Transverse colon (tissue), 4 donors: ENCODE measurements around the gene GPN2. TPM values are rescaled to one million over a fixed set of nuclear protein-coding genes. Genes with fewer than 3 reads are reported as not detected.

Source experiments
- DNase-seq: peaks from one replicate; pipeline ENCODE4 v3.0.0-alpha.2; 2019
- H3K27ac ChIP-seq, 4 donors: fragments of 200-600 bp; sonication (generic); 2 replicates each; pipeline ENCODE4 v1.5.1; 2016 to 2018; ENCODE audit warnings: inconsistent platforms in 4 of 4
- H3K27me3 ChIP-seq: fragments of 200-600 bp; sonication (generic); 2 replicates; pipeline ENCODE4 v1.5.1; 2017; ENCODE audit warnings: inconsistent platforms
- H3K36me3 ChIP-seq, 4 donors: fragments of 200-600 bp; sonication (generic); 2 replicates each; pipeline ENCODE4 v1.5.1; 2017 to 2019; ENCODE audit warnings: inconsistent platforms in 4 of 4
- H3K4me1 ChIP-seq, 4 donors: fragments of 200-600 bp; sonication (generic); 2 replicates each; pipeline ENCODE4 v1.5.1; 2017 to 2020; ENCODE audit warnings: inconsistent platforms in 4 of 4
- H3K4me3 ChIP-seq, 4 donors: fragments of 200-600 bp; sonication (generic); 1 replicate in 1 of 4; 2 replicates in 3 of 4; pipeline versions ENCODE4 v1.5.1 to v1.6.1; 2017 to 2019; ENCODE audit warnings: inconsistent platforms in 4 of 4
- H3K9me3 ChIP-seq, 2 donors: fragments of 200-600 bp; sonication (generic); 2 replicates each; pipeline ENCODE4 v1.5.1; 2017 to 2019; ENCODE audit warnings: inconsistent platforms in 2 of 2
- CTCF ChIP-seq, 5 experiments: fragments of 200-600 bp in 3 of 5; fragments of 450-650 bp in 2 of 5; sonication (generic) in 3 of 5; IDR thresholded peaks; 1 replicate in 2 of 5; 2 replicates in 3 of 5; pipeline ENCODE4 v1.5.1; 2016 to 2017; ENCODE audit warnings: antibody characterized with exemption in 5 of 5, inconsistent platforms in 3 of 5, mild to moderate bottlenecking in 2 of 5, moderate library complexity in 1 of 5
- EP300 ChIP-seq: sonication (generic); formaldehyde crosslinking; IDR thresholded peaks from one replicate; pipeline ENCODE4 v1.6.1; 2017; ENCODE audit warnings: antibody characterized with exemption, low read depth
- POLR2A ChIP-seq: fragments of 450-650 bp; IDR thresholded peaks from one replicate; pipeline ENCODE4 v1.6.1; 2016; ENCODE audit warnings: antibody characterized with exemption, mild to moderate bottlenecking, moderate library complexity
- POLR2AphosphoS5 ChIP-seq, 3 donors: sonication (generic); formaldehyde crosslinking; IDR thresholded peaks; one replicate each; pipeline ENCODE4 v1.6.1; 2016; ENCODE audit warnings: antibody characterized with exemption in 3 of 3
- whole genome bisulfite sequencing, 2 donors: methylation state at CpG; one replicate each; pipeline ENCODE4 v1.1.5; 2018; ENCODE audit warnings: low coverage in 1 of 2; 5-methylcytosine and 5-hydroxymethylcytosine counted together
- in situ Hi-C, 4 donors: fragments of 200-750 bp; cut with MboI; loops; one replicate each; pipeline versions ENCODE4 v1.15.0 to v1.15.1; 2017; ENCODE audit warnings: low sequenced_read_pairs in 3 of 4, low pct_ligation_motif_present in 1 of 4, low pct_unique_long_range_greater_than_20kb in 1 of 4
- intact Hi-C: fragments of 100-400 bp; cut with DNase I; formaldehyde crosslinking; loops from one replicate; pipeline ENCODE4 v1.15.1; 2023; ENCODE audit warnings: low total_unique reads
- total RNA-seq, 4 donors: library from RNA; depleted of rRNA; stranded (reverse); fragments of >200 nt; gene quantifications; one replicate each; pipeline ENCODE4 v1.1.0, GENCODE V29; 2016

The GPN2 gene
- total RNA-seq, 4 donors from 2014 or later = 14.7 to 75.2 (median 28.7) TPM

GRCh38 chr1:26857473-26858060, 32.5 kb downstream of the GPN2 start:
- intact Hi-C loops = no loop called here
- WGBS, 2 donors = 83% methylated on average over 8 of the region's 8 CpGs; no CpG with 5 or more reads in 1 of the 2 donors
- Histone ChIP-seq H3K4me3 (no peak overlapping the region), H3K27me3 (no peaks in the 10 kb centered on the region), H3K4me1 (peaks cover 6 to 42% (median 18%) of the 10 kb centered on the region in 4 donors), H3K9me3 (no peaks in the 10 kb centered on the region), H3K27ac (no peak overlapping the region), H3K36me3 (no peaks in the 10 kb centered on the region)
- no peak for DNase-seq
- in situ Hi-C loops = no loop called here
- TF ChIP-seq POLR2A = no peak

DNA sequence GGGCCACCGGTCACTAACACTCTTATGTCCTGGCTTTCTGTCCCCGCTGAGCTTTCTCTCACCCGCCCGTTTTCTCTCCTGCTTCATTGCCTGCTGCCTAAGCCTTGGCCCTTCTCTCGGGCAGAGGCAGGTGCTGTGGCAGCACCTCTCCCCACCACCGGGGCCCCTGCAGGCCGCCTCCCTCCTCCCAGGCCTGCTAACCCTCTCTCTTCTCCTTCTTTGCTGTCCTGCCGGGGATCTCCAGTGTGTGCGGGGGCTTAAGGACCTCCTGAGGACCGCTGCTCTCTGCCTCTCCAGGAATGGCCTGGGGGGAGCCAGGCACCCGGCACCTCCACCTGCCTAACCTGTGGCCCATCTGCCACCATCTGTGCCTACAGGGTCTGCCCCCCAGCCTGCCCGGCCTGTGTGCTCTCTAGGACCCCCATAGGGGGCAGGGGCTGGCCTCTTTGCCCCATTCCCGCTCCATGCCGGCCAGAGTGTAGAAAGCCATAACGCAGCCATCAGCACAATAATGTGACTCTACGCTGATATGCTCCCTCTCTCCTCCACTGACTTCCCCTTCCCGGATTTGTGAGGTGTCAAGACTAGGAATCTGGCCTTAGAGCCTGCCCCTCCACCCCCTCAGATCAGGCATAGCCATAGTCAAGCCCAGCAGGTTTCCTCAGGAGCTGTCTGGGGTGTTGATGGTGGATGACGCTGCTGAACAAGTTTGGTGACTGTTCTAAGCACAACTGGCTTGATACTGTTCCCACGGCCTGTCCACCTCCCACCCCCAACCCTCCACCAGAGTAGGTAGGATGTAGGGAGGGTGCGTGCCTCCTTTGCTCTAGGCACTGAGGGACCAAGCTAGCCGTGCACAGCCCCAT, 33.2 kb downstream of the GPN2 start:
- Histone ChIP-seq H3K9me3 (no peaks in the 10 kb centered on the region), H3K36me3 (no peaks in the 10 kb centered on the region), H3K27me3 (no peaks in the 10 kb centered on the region), H3K4me3 (no peak overlapping the region), H3K4me1 (peaks cover 6 to 34% (median 17%) of the 10 kb centered on the region in 4 donors), H3K27ac (no peak overlapping the region)
- 80 to 88% methylated on average over 2 to 21 of the region's 21 CpGs for WGBS, 2 donors
- in situ Hi-C loops = no loop called here
- intact Hi-C loops = no loop called here
- TF ChIP-seq POLR2AphosphoS5 (IDR thresholded peaks at IDR 0.05) (no peak), CTCF (IDR thresholded peaks at IDR 0.05) (no peak), POLR2A (no peak), EP300 (no peak)
- no peak for DNase-seq

DNA sequence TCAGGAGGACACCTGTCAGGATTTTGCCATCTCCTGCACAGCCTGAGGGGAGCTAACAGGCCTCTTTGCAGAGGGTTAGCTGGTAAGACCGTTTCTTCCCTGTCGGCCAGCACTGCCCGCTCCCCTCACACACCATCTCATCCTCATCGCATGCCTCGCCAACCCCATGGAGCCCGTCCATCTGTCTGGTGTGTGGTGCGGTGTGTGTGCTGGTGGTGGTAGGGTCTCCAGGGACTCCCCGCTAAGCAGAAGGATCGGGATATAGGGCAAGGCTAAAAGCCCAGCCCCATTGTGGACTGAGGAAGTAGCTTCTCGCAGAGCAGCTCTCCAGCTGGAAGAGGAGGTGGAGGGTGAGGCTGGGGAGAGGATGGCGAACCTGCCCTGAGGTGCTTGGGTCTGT, 33.9 kb downstream of the GPN2 start:
- no peak overlapping the region for H3K4me3 ChIP-seq
- intact Hi-C loops = no loop called here
- no peak for DNase-seq
- H3K27ac ChIP-seq = no peak overlapping the region
- H3K36me3 ChIP-seq = peaks cover 0 to 2% (median under 1%) of the 10 kb centered on the region in 4 donors
- no peaks in the 10 kb centered on the region for H3K9me3 ChIP-seq
- peaks cover 6 to 28% (median 17%) of the 10 kb centered on the region in 4 donors for H3K4me1 ChIP-seq
- in situ Hi-C loops = no loop called here
- WGBS, 2 donors = 94% methylated on average over 11 of the region's 11 CpGs; no CpG with 5 or more reads in 1 of the 2 donors
- H3K27me3 ChIP-seq = no peaks in the 10 kb centered on the region
- no peak for TF ChIP-seq POLR2A
- no peak for TF ChIP-seq CTCF (IDR thresholded peaks at IDR 0.05)
- no peak for TF ChIP-seq POLR2AphosphoS5 (IDR thresholded peaks at IDR 0.05)
- no peak for TF ChIP-seq EP300

DNA sequence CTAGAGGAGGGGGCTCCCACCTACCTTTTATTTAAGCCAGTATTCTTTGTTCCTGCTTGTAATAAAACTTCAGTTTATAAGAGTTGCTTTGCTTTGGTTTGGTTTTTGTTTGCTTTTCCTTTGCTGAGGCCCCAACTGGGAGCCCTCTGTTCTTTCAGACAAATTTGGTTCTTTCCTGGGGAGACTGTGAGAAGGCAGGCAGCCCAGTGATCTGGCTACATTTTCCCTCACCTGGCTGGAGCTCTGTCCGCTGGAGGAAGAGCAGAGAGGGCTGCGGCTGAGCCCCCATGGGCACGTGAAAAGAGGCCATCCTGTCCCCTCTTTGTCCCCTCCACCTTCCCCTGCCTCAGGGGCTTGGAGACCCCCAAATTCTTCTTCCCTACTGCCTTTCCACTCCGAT, 34.4 kb downstream of the GPN2 start:
- intact Hi-C loops = loop anchor here (2.0 kb wide), 1 partner anchor 19 kb away; no protein-coding TSS in a partner anchor
- H3K27ac ChIP-seq = peak overlapping the region in 3 of 4 donors; percentile 43 to 59 (median 57)
- TF ChIP-seq POLR2AphosphoS5 (IDR thresholded peaks at IDR 0.05) (no peak), POLR2A (no peak), EP300 (no peak), CTCF (IDR thresholded peaks at IDR 0.05) (no peak)
- H3K9me3 ChIP-seq = no peaks in the 10 kb centered on the region
- H3K4me1 ChIP-seq = peaks cover 6 to 28% (median 17%) of the 10 kb centered on the region in 4 donors
- no peak overlapping the region for H3K4me3 ChIP-seq
- no peak for DNase-seq
- in situ Hi-C loops = no loop called here
- 87 to 89% methylated on average over 3 to 4 of the region's 4 CpGs for WGBS, 2 donors
- peaks cover 0 to 8% (median 4%) of the 10 kb centered on the region in 4 donors for H3K36me3 ChIP-seq
- no peaks in the 10 kb centered on the region for H3K27me3 ChIP-seq
